ENCODE data around the gene TNS2.
A peak's percentile ranks its signal among the peaks of the same experiment; 100 is the strongest.
"Not testable (repeated sequence)": the region's sequence is repeated elsewhere in the genome, so short reads cannot be mapped to it uniquely, and the experiment has no call there.

Gene TNS2

GRCh38 chr12:53070877-53071492 is 21.1 kb downstream of the TNS2 start:
- no peak for DNase-seq

DNA sequence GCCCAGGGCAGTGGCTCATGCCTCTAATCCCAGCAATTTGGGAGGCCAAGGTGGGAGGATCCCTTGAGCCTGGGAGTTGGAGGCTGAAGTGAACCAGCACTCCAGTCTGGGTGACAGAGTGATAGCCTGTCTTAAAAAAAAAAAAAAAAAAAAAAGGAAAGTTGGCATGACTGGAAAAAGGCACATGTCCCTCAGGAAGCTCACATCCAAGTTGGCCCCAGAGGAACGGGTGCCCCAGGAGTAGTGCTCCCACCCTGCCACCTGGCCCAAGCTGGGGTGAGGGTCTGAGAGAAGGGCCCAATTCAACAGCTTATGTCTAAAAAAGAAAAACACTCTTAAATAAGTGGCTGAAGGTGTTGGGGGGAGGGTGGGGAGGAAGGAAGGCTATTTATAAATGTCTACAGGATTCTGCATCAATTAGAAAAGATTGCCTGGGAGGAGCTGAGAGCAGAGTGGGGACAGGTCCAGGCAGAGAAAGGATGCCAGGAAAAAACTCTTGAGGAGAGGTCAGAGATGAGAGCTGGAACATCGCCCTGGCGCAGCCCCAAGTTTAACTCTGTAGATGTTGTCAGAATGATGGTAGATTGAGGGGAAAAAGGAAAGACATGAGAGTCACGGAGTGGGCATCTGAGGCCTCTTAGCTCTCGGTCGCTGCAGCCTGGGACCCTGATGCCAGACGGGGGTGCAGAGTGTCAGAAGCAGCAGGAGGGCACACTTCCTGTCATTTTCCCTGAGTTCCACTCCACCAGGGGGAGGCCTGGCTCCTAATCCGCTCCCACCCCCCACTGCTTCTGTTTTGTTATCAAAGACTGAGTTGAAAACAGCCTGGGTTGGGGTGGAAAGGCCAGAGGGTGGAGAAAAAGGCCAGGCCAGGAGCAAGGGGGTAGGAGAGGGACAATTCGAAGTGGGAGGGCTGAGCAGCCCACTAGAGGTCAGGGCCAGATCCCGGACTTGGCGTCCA is 22.0 kb downstream of the TNS2 start:
- DNase-seq: no peak

GRCh38 chr12:53073881-53074280 is 24.0 kb downstream of the TNS2 start:
- no peak for DNase-seq

GRCh38 chr12:53074283-53074998 is 24.6 kb downstream of the TNS2 start:
- no peak for DNase-seq

GRCh38 chr12:53074999-53075370 is 25.1 kb downstream of the TNS2 start:
- no peak for DNase-seq

GRCh38 chr12:53076461-53076860 is 26.6 kb downstream of the TNS2 start:
- DNase-seq: no peak

GRCh38 chr12:53077030-53077429 is 27.2 kb downstream of the TNS2 start:
- no peak for DNase-seq

DNA sequence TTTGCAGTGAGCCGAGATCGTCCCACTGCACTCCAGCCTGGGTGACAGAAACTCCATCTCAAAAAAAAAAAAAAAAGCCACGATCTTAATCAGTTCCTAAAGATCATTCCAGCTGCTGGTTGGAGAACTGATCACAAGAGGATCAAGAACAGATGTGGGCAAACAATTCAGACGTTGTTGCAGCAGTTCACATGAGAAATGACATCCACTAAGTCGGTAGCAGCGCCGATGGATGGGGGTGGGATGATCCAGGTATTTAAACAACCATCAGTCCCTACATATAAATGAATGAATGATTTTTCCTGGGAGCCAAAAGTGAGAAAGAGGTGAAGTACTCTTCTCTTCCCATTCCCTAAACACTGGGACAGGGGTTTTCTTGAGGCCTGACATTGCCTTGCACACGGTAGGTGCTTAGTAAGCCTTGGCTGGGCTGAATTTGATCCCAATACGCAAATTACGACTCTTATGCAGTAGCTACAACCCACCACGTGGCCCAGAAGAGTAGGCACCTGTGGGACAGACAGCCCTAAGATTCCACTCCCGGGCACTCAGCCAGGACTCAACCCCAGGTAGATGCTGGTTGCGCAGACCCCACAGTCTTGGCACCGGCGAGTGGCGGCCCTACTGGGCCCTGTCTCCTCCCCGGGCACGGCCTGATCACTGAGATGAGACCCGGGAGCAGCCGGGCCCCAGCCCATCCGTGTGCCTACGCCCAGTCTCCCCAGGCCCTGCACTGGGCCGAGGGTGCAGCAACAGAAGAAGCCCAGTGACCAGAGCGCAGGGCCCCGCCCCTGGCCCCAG is 28.8 kb downstream of the TNS2 start:
- DNase-seq: no peak

DNA sequence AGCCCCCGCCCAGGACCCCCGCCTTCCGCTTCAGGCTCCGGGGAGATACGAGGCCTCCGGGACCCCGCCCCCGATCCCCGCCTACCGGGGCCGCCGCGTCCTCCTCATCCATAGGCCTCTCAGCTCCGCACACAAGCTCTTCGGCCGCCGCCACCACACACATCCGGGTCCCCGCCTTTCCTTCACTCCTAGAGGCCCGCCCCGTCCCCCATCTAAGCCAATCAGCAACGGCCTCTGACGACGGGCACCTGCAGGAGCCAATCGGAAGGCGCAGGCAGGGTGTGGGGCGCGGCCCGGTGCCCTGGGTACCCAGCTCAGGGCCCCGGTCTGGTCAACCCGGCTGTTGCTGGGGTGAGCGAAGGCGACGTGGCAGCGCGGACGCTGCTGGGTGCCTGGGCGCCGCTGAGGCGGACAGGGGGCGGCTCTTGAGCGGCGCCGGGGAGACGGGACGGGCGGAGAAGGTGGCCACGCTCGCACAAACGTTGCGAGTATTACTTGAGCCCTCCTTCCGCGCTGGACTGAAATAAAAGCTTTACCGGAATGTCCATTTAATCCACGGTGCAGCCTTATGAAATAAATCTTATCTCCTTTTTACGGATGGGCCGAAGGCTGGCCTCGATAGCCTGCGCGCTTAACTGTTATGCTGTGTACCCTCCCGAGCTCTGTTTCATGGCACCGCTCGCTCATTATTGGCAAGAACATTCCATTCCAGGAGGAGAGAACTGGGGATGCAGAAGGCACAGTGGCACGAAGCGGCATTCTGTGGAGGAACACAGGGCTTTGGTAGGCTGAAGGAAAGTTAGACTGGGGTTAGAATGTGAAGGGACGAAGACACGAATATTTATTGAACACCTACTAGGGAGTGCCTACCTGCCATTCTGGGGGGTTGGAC is 29.6 kb downstream of the TNS2 start, which contains the start of gene SPRYD3:
TSS of gene SPRYD3 (minus strand) at position 165 of the 892 bp plus-strand sequence. CDS start at position 108, 57 bp downstream.
- DNase-seq: peak; percentile 97

DNA sequence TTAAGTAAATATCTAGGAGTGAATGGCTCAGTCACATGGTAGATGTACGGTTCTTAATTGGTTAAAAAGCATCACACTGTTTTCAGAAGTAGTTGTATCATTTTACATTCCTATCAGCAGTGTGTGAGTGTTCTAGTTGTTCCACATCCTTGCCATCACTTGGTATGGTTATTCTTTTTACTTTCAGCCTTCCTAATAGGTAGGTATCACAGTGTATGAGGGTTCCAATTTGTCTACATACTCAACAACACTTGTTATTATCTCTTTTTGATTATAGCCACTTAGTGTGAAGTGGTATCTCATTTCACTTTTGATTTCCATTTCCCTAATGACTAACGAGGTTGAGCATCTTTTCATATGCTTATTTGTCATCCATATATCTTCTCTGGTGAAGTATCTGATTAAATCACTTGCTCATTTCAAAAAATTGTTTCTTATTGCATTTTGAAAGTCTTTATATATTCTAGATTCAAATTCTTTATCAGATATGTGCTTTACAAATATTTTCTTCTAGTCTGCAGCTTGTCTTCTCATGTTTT is 32.8 kb downstream of the TNS2 start:
- DNase-seq: no peak

DNA sequence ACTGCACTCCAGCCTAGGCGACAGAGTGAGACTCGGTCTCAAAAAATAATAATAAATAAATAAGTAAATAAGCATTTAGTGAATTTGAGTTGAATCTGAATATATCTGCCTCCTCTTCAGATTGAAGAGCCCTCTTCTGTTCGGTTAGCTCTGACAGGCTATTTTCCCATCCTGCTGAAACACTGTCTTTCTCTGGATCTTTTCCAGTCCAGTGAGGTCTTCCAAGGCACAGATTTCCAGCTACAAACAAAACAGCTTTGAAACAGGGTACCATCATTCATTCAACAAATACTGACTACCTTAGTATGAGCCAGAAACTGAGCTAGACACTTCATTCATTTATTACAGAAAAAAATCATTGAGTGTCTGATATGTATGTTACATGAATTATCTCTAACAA is 36.5 kb downstream of the TNS2 start:
- no peak for DNase-seq

- no peak for DNase-seq
These were observed 40.2 kb downstream of the TNS2 start for GRCh38 chr12:53090105-53090504.

GRCh38 chr12:53090554-53090953 is 40.7 kb downstream of the TNS2 start:
- no peak for DNase-seq

DNA sequence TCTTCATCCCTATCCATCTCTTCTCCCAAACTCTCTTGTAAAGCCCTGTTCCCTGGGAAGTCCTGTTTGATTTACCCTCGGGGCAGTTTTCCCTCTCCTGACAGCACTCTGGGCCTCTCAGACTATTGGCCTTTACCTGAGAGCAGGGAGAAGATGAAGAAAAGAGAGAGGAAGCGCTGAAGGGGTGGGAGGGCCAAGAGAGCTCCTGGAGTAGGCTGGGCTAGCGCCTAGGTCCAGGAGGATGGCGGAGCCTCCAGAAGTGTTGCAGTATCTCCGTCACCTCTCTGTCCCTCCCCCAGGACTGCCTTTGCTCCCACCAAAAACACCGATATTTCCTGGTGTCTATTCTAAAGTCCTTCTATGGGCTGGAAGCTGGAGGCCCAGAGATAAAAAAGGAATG is 41.9 kb downstream of the TNS2 start:
- no peak for DNase-seq

DNA sequence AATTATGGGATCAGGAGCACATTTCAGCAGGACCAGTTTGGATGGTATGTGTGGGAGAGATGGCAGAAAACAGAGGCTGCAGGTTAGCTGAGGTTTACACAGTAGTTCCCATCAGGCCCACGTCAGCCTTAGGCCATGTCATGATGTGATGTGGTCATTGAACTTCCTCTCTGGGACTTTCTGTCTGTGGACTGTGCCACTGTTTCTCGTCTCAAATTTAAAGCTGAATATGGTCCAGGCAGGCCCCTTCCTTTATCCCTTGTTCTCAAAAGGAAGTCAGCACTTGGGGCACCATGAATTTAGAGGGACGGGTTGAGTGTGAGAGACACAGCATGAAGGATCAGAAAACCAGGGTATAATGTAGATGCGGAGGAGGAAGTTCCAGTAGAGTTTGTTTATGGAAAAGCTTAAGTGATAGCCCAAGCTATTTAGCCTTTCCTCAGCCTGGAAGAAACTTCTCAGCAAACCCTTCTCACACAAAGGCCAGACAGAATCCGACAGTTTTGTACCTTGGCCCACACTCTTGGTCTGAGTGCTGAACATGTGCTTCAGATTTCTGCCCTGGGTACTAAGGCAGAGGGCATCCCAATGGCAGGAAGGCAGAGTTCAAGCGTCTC is 44.0 kb downstream of the TNS2 start:
- no peak for DNase-seq

GRCh38 chr12:53094394-53094787 is 44.5 kb downstream of the TNS2 start:
- no peak for DNase-seq

DNA sequence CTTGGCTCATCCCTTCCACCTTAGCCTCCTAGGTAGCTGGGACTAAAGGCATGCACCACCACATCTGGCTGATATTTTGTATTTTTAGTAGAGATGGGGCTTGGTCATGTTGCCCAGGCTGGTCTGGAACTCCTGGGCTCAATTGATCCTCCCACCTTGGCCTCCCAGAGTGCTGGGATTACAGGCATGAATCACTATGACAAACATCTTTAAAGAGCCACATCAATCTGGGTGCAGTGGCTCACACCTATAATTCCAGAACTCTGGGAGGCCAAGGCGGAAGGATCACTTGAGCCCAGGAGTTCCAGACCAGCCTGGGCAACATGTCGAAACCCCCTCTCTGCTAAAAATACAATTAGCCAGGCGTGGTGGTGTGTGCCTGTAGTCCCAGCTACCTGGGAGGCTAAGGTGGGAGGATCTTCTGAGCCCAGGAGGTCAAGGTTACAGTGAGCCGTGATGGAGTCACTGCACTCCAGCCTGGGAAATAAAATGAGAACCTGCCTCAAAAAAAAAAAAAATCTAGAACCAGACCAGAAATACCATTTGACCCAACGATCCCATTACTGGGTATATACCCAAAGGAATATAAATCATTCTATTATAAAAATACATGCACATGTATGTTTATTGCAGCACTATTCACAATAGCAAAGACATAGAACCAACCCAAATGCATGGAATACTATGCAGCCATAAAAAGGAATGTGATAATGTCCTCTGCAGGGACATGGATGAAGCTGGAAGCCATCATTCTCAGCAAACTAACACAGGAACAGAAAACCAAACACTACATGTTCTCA is 45.1 kb downstream of the TNS2 start:
- not testable (repeated sequence) for DNase-seq

GRCh38 chr12:53095596-53095895 is 45.7 kb downstream of the TNS2 start:
- not testable (repeated sequence) for DNase-seq

GRCh38 chr12:53096089-53096741 is 46.4 kb downstream of the TNS2 start:
- no peak for DNase-seq

- no peak for DNase-seq
These were observed 46.9 kb downstream of the TNS2 start for GRCh38 chr12:53096759-53097158.
